Measurements from ENCODE around the gene RASSF1. TPM values are rescaled to one million over a fixed set of nuclear protein-coding genes. Genes with fewer than 3 reads are reported as not detected.

Gene RASSF1
- total and polyA plus RNA-seq, 2 of the 4 experiments (the other 2 are of a cell fraction): 17.4 to 53.4 TPM

DNA sequence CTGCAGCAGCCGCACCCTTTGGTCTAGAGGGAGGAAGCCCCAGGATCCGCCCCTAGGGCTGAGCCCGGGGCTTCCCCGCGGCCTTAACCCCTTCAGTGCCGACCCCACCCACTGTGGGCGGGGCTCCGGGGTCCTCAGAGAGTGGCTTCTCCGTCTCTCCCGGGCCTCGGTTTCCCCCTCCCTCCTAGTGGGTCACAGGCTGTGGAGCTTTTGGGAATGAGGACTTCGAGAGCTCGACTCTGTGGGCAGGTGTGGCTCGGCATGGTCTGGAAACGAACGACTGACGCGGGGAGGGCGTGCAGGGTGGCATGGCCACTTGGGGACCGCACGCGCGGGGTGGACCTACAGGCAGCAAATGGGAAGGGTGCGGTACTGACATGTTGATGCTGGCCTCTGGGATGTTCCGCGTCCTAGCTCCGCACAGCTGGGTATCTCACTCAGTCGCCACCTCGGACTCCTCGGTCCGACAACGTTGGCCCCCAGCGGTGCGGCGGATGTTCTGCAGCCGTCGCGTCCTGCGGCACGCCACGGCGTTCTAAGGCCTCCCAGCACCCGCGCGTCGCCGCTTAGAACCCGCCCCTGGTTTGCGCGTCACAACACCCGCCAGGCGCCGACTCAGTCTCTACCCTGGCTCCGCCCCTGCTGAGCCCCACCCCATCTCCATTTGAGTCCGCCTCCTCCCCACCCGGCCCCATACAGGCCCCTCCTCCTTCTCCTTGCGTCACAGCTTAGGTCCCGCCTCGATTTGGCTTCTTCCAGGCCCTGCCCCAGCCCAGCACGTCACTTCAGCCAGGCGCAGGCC, 41.6 kb downstream of the RASSF1 start, which contains the start of the genes HYAL3 and NAA80:
HYAL3 (minus strand) TSS at position 570 of the 802 bp plus-strand sequence. CDS start 3,803 bp downstream, outside the sequence.
NAA80 (minus strand) TSS at position 570 of the 802 bp plus-strand sequence. CDS start 1,942 bp downstream, outside the sequence.
- CTCF ChIA-PET: interaction anchor here (1.9 kb wide), 1 partner anchor 25 kb away, joined by 4 read pairs; no protein-coding TSS in a partner anchor
- Histone ChIP-seq H4K20me1 (ENCODE audit: insufficient read depth, low read length) (no peaks in the 10 kb centered on the region), H3K27ac (ENCODE audit: insufficient read depth, low read length) (peak within 1 kb of the TSS; percentile 82)
- TF ChIP-seq NFE2L2 (IDR thresholded peaks at IDR 0.05; ENCODE audit: low read depth, low read length): no peak
- TF ChIP-seq POLR2A (IDR thresholded peaks at IDR 0.05; ENCODE audit: low read depth, low read length): peak; percentile 92
- no peak for TF ChIP-seq MAFK (IDR thresholded peaks at IDR 0.05; ENCODE audit: low read depth, low read length)
- TF ChIP-seq FOS (IDR thresholded peaks at IDR 0.05; ENCODE audit: low read depth, low read length): no peak
- TF ChIP-seq SMC3 (IDR thresholded peaks at IDR 0.05; ENCODE audit: low read depth, low read length): no peak
- no peak for TF ChIP-seq RCOR1 (IDR thresholded peaks at IDR 0.05; ENCODE audit: insufficient replicate concordance, low read length)
- TF ChIP-seq BHLHE40 (IDR thresholded peaks at IDR 0.05; ENCODE audit: low read depth, low read length): peak; percentile 52
- TF ChIP-seq MAZ (IDR thresholded peaks at IDR 0.05; ENCODE audit: borderline replicate concordance, low read depth, low read length): peak; percentile 64; the same call in 1 of the 2 replicates
- no peak for TF ChIP-seq RAD21 (IDR thresholded peaks at IDR 0.05; ENCODE audit: low read length)
- TF ChIP-seq, protein P1, sequence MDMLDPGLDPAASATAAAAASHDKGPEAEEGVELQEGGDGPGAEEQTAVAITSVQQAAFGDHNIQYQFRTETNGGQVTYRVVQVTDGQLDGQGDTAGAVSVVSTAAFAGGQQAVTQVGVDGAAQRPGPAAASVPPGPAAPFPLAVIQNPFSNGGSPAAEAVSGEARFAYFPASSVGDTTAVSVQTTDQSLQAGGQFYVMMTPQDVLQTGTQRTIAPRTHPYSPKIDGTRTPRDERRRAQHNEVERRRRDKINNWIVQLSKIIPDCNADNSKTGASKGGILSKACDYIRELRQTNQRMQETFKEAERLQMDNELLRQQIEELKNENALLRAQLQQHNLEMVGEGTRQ (IDR thresholded peaks at IDR 0.05; ENCODE audit: low read depth, low read length): no peak
- no peak for TF ChIP-seq RFX5 (IDR thresholded peaks at IDR 0.05; ENCODE audit: low read depth, low read length)
- 0 out of 2 replicates have a peak, but pooled peaks have one; percentile 11 for TF ChIP-seq CHD1 (IDR thresholded peaks at IDR 0.05; ENCODE audit: low read depth, low read length)
- peak; percentile 86; the same call in 1 of the 2 replicates for TF ChIP-seq MXI1 (IDR thresholded peaks at IDR 0.05; ENCODE audit: borderline replicate concordance, low read depth, low read length)
- TF ChIP-seq CEBPB (IDR thresholded peaks at IDR 0.05; ENCODE audit: low read depth, low read length): peak; percentile 71
- TF ChIP-seq, protein P2, sequence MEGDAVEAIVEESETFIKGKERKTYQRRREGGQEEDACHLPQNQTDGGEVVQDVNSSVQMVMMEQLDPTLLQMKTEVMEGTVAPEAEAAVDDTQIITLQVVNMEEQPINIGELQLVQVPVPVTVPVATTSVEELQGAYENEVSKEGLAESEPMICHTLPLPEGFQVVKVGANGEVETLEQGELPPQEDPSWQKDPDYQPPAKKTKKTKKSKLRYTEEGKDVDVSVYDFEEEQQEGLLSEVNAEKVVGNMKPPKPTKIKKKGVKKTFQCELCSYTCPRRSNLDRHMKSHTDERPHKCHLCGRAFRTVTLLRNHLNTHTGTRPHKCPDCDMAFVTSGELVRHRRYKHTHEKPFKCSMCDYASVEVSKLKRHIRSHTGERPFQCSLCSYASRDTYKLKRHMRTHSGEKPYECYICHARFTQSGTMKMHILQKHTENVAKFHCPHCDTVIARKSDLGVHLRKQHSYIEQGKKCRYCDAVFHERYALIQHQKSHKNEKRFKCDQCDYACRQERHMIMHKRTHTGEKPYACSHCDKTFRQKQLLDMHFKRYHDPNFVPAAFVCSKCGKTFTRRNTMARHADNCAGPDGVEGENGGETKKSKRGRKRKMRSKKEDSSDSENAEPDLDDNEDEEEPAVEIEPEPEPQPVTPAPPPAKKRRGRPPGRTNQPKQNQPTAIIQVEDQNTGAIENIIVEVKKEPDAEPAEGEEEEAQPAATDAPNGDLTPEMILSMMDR (conservative IDR thresholded peaks at IDR 0.05; ENCODE audit: low read depth, low read length): peak; percentile 31; the same call in 1 of the 2 replicates

More for the DNA sequence above, 41.6 kb downstream of the RASSF1 start, which contains the start of the genes HYAL3 and NAA80:
- H3K4me2 ChIP-seq (ENCODE audit: low read depth, low read length): peak within 1 kb of the TSS; percentile 92
- H2AK9ac ChIP-seq (replicated peaks; ENCODE audit: low read depth, low read length, poor library complexity): peak within 1 kb of the TSS; percentile 90
- no peaks in the 10 kb centered on the region for H3K27me3 ChIP-seq (ENCODE audit: control insufficient read depth, insufficient read depth, low read length)
- peaks cover 13% of the 10 kb centered on the region for H3K4me1 ChIP-seq (ENCODE audit: control insufficient read depth, insufficient read depth, low read length)
- BruUV-seq (replicated peaks): no TSS peak
- peak within 1 kb of the TSS; percentile 65; the same call in 1 of the 2 replicates for H2BK120ac ChIP-seq (ENCODE audit: low read depth, low read length)
- ATAC-seq (ENCODE audit: low read depth): peak; percentile 96
- DNase-seq: peak; percentile 99
- H3K14ac ChIP-seq (replicated peaks; ENCODE audit: low read depth, low read length): peak within 1 kb of the TSS; percentile 56
- no peaks in the 10 kb centered on the region for H3K9me3 ChIP-seq (ENCODE audit: control insufficient read depth, insufficient read depth, low read length)
- H2BK5ac ChIP-seq (ENCODE audit: low read depth, low read length, poor library complexity, severe bottlenecking): peak within 1 kb of the TSS; percentile 74
- peak within 1 kb of the TSS; percentile 95 for H2AFZ ChIP-seq (replicated peaks; ENCODE audit: low read length, poor library complexity)
- intact Hi-C loops (cut with micrococcal nuclease) (no loop called here), dilution Hi-C loops (cut with HindIII; ENCODE audit: low sequenced_read_pairs, unreplicated experiment) (no loop called here), in situ Hi-C loops (cut with MboI; ENCODE audit: low sequenced_read_pairs) (no loop called here)
- peak within 1 kb of the TSS; percentile 60 for H4K91ac ChIP-seq (ENCODE audit: insufficient read depth, low read depth, low read length)
- H4K8ac ChIP-seq (ENCODE audit: low read depth in 2 of 2, low read length in 2 of 2): peak within 1 kb of the TSS; percentile 80 to 88
- peak within 1 kb of the TSS; percentile 86 for H3K4ac ChIP-seq (ENCODE audit: low read depth, low read length)
- POLR2A ChIA-PET (ENCODE audit: unreplicated experiment): interaction anchor here (0.7 kb wide), 1 partner anchor 17 kb away, joined by 15 read pairs; no protein-coding TSS in a partner anchor
- peak within 1 kb of the TSS; percentile 41 for H3K56ac ChIP-seq (ENCODE audit: extremely low read depth, insufficient read depth, low read length)
- H3K23ac ChIP-seq (ENCODE audit: low read depth, low read length): peak within 1 kb of the TSS; percentile 73
- peaks cover 17% of the 10 kb centered on the region for H3K9me1 ChIP-seq (ENCODE audit: insufficient read depth, low read length)
- WGBS, 2 experiments (ENCODE audit: extremely low coverage in 2 of 2, insufficient read length in 1 of 2): 0% methylated on average over 38 of the region's 61 CpGs; no CpG with 5 or more reads in 1 of the 2 experiments
- peaks cover 13 to 28% of the 10 kb centered on the region in 2 experiments; a peak in 3 of 4 replicates for H3K79me1 ChIP-seq (ENCODE audit: low read depth in 1 of 2, low read length in 2 of 2)
- peak within 1 kb of the TSS; percentile 85 for H3K4me3 ChIP-seq (ENCODE audit: insufficient read depth, low read depth, low read length)
- H3K36me3 ChIP-seq (ENCODE audit: control insufficient read depth, insufficient read depth, low read length): no peaks in the 10 kb centered on the region
- H3K18ac ChIP-seq (ENCODE audit: low read depth, low read length): peak within 1 kb of the TSS; percentile 50
- H3K9ac ChIP-seq (ENCODE audit: low read depth, low read length): peak within 1 kb of the TSS; percentile 83
- peak within 1 kb of the TSS; percentile 78 for H4K5ac ChIP-seq (ENCODE audit: low read depth, low read length)
- H2BK15ac ChIP-seq (ENCODE audit: low read depth, low read length): peak within 1 kb of the TSS; percentile 18; the same call in 1 of the 3 replicates
- peak within 1 kb of the TSS; percentile 15; the same call in 1 of the 2 replicates for H2BK20ac ChIP-seq (ENCODE audit: low read depth, low read length)
- peak within 1 kb of the TSS; percentile 91 for H2AK5ac ChIP-seq (ENCODE audit: low read depth, low read length)

Data from IMR-90 (cell line).